HG03354 (cell line): ENCODE data around the gene BYSL.
"Not testable (repeated sequence)": the region's sequence is repeated elsewhere in the genome, so short reads cannot be mapped to it uniquely, and the experiment has no call there.

Experiments used
- ATAC-seq: cut with Tn5 transposase; IDR thresholded peaks from one replicate; pipeline ENCODE4 v1.9.1; 2021; ENCODE audit warnings: mild to moderate bottlenecking; ENCODE audit not compliant: unreplicated experiment, poor library complexity, severe bottlenecking

Gene BYSL

GRCh38 chr6:41940759-41941279 lies 19.5 kb downstream of the BYSL start:
- ATAC-seq: peak; percentile 17

- peak; percentile 89 for ATAC-seq
These were observed 20.2 kb downstream of the BYSL start, which contains the start of gene CCND3 for GRCh38 chr6:41941280-41942066. Gene CCND3 (minus strand): TSS chr6:41941808. CDS start chr6:41941649, 159 bp downstream.

GRCh38 chr6:41942067-41942851 lies 21.0 kb downstream of the BYSL start:
- no peak for ATAC-seq

- not testable (repeated sequence) for ATAC-seq
These were observed 21.6 kb downstream of the BYSL start for GRCh38 chr6:41942882-41943281.

GRCh38 chr6:41943456-41943855 lies 22.2 kb downstream of the BYSL start:
- ATAC-seq: no peak

GRCh38 chr6:41947581-41948220 lies 26.4 kb downstream of the BYSL start:
- ATAC-seq: no peak

- ATAC-seq: no peak
These were observed 33.4 kb downstream of the BYSL start for GRCh38 chr6:41954668-41955067.

GRCh38 chr6:41955412-41955811 lies 34.1 kb downstream of the BYSL start:
- ATAC-seq: no peak

GRCh38 chr6:41957117-41957516 lies 35.8 kb downstream of the BYSL start:
- no peak for ATAC-seq

- no peak for ATAC-seq
These were observed 36.9 kb downstream of the BYSL start for GRCh38 chr6:41958022-41958856.

- no peak for ATAC-seq
These were observed 38.7 kb downstream of the BYSL start for GRCh38 chr6:41960028-41960427.

GRCh38 chr6:41963371-41963770 lies 42.1 kb downstream of the BYSL start:
- ATAC-seq: no peak

GRCh38 chr6:41964201-41964887 lies 43.0 kb downstream of the BYSL start:
- ATAC-seq: no peak

GRCh38 chr6:41965429-41966213 lies 44.3 kb downstream of the BYSL start:
- no peak for ATAC-seq

GRCh38 chr6:41966214-41966920 lies 45.1 kb downstream of the BYSL start:
- no peak for ATAC-seq

- no peak for ATAC-seq
These were observed 45.6 kb downstream of the BYSL start for GRCh38 chr6:41966961-41967311.
